Keratinocyte (primary cell): ENCODE measurements around the gene HIPK1. TPM values are rescaled to one million over a fixed set of nuclear protein-coding genes. Genes with fewer than 3 reads are reported as not detected.

Experiments used
- DNase-seq: peaks from one replicate; pipeline ENCODE4 v3.0.0-alpha.2; 2011; ENCODE audit warnings: low read depth, missing footprints, low spot score
- FAIRE-seq: peaks from 2 replicates; lab custom pipeline; 2011; peaks lifted over from hg19 to GRCh38; lab: Jason Lieb, UNC
- H2AFZ ChIP-seq: 2 replicates; pipeline ENCODE4 v1.6.0; 2012; ENCODE audit warnings: low read length, control low read depth, inconsistent platforms; ENCODE audit not compliant: control insufficient read depth
- H3K27ac ChIP-seq: 2 replicates; pipeline ENCODE4 v1.5.1; 2011; ENCODE audit warnings: low read length; ENCODE audit not compliant: control insufficient read depth, insufficient read depth
- H3K27me3 ChIP-seq: 3 replicates; pipeline ENCODE4 v1.6.0; 2011; ENCODE audit warnings: low read length; ENCODE audit not compliant: control insufficient read depth, insufficient read depth; ENCODE audit errors: extremely low read depth
- H3K36me3 ChIP-seq, 2 experiments: 2 replicates in 1 of 2; 3 replicates in 1 of 2; pipeline ENCODE4 v1.5.1; 2011; ENCODE audit warnings: low read length in 2 of 2, mild to moderate bottlenecking in 1 of 2; ENCODE audit not compliant: control insufficient read depth in 2 of 2, insufficient read depth in 2 of 2; ENCODE audit errors: extremely low read depth in 1 of 2
- H3K4me1 ChIP-seq: 3 replicates; pipeline ENCODE4 v1.5.1; 2011; ENCODE audit warnings: low read length; ENCODE audit not compliant: control insufficient read depth, insufficient read depth; ENCODE audit errors: extremely low read depth
- H3K4me2 ChIP-seq: 3 replicates; pipeline ENCODE4 v1.6.0; 2011; ENCODE audit warnings: low read depth, low read length; ENCODE audit not compliant: control insufficient read depth, insufficient read depth; ENCODE audit errors: extremely low read depth
- H3K4me3 ChIP-seq, 3 experiments: fragments of 200-600 bp in 1 of 3; sonication (generic) in 1 of 3; 2 replicates in 2 of 3; 3 replicates in 1 of 3; pipeline ENCODE4 v1.5.1; 2011 to 2016; ENCODE audit warnings: low read length in 3 of 3, mild to moderate bottlenecking in 3 of 3, control low read depth in 2 of 3, inconsistent platforms in 1 of 3, low read depth in 1 of 3, mixed read lengths in 1 of 3, mixed run types in 1 of 3, moderate library complexity in 1 of 3; ENCODE audit not compliant: control insufficient read depth in 2 of 3, insufficient read depth in 2 of 3; ENCODE audit errors: extremely low read depth in 1 of 3
- H3K79me2 ChIP-seq: 2 replicates; pipeline ENCODE4 v1.6.0; 2012; ENCODE audit warnings: low read length; ENCODE audit not compliant: control insufficient read depth, insufficient read depth
- H3K9ac ChIP-seq: 3 replicates; pipeline ENCODE4 v1.6.0; 2011; ENCODE audit warnings: low read length; ENCODE audit not compliant: control insufficient read depth, insufficient read depth; ENCODE audit errors: extremely low read depth
- H3K9me1 ChIP-seq: 3 replicates; pipeline ENCODE4 v1.6.0; 2011; ENCODE audit warnings: low read length; ENCODE audit not compliant: control insufficient read depth, insufficient read depth; ENCODE audit errors: extremely low read depth
- H3K9me3 ChIP-seq: 2 replicates; pipeline ENCODE4 v1.5.1; 2012; ENCODE audit warnings: low read depth, low read length; ENCODE audit not compliant: control insufficient read depth
- H4K20me1 ChIP-seq: 3 replicates; pipeline ENCODE4 v1.6.0; 2011; ENCODE audit warnings: low read length; ENCODE audit not compliant: control insufficient read depth, insufficient read depth; ENCODE audit errors: extremely low read depth
- CTCF ChIP-seq, 3 experiments: IDR thresholded peaks in 1 of 3; conservative IDR thresholded peaks in 1 of 3; optimal IDR thresholded peaks in 1 of 3; 2 replicates in 2 of 3; 3 replicates in 1 of 3; pipeline versions ENCODE3 to v1.5.1; 2011; ENCODE audit warnings: low read length in 3 of 3, mild to moderate bottlenecking in 3 of 3, moderate library complexity in 2 of 3, control low read depth in 1 of 3, inconsistent platforms in 1 of 3; ENCODE audit not compliant: insufficient read depth in 2 of 3; ENCODE audit errors: extremely low read depth in 1 of 3
- EZH2 ChIP-seq: IDR thresholded peaks from one replicate; pipeline ENCODE4 v1.6.1; 2012; ENCODE audit warnings: inconsistent platforms, mild to moderate bottlenecking, low read length, moderate library complexity
- dilution Hi-C: fragments of 300-500 bp; cut with MboI; formaldehyde crosslinking; loops from one replicate; pipeline ENCODE4 v1.7.0; 2020; ENCODE audit warnings: low sequenced_read_pairs; ENCODE audit not compliant: extremely low pct_ligation_motif_present
- polyA plus RNA-seq, 5 experiments: library from polyadenylated mRNA; depleted of rRNA in 3 of 5; stranded (reverse) in 3 of 5; stranded (forward) in 1 of 5; unstranded in 1 of 5; fragments of >200 nt; gene quantifications; 1 replicate in 1 of 5; 2 replicates in 3 of 5; 3 replicates in 1 of 5; pipeline versions ENCODE4 v1.2.1 to v1.2.3, GENCODE V29; 2011 to 2012; ENCODE audit warnings: missing spikeins in 2 of 5, low read depth in 1 of 5, low replicate concordance in 1 of 5

Gene HIPK1
- polyA plus RNA-seq, 1 donor (not counting 4 experiments of a cell fraction or from before 2014, with no cell fraction given): 19.9 TPM

GRCh38 chr1:113916974-113917373 lies 12.2 kb upstream of the HIPK1 start:
- Histone ChIP-seq H2AFZ (no peak overlapping the region), H3K9ac (no peak overlapping the region), H3K9me3 (no peaks in the 10 kb centered on the region), H3K27ac (no peak overlapping the region), H3K9me1 (no peaks in the 10 kb centered on the region), H3K4me1 (peaks cover 4% of the 10 kb centered on the region), H3K36me3 (peaks cover 0 to 5% of the 10 kb centered on the region in 2 experiments), H3K4me3 (no peak overlapping the region), H3K79me2 (no peaks in the 10 kb centered on the region), H3K27me3 (no peaks in the 10 kb centered on the region), H3K4me2 (no peak overlapping the region), H4K20me1 (no peaks in the 10 kb centered on the region)
- no peak for DNase-seq
- dilution Hi-C loops: no loop called here
- no peak for TF ChIP-seq CTCF (optimal IDR thresholded peaks at IDR 0.05 in 1 of 3, IDR thresholded peaks at IDR 0.05 in 1 of 3, conservative IDR thresholded peaks at IDR 0.05 in 1 of 3; ENCODE audit: extremely low read depth in 1 of 3, insufficient read depth in 2 of 3, low read length in 3 of 3)
- TF ChIP-seq EZH2: no peak
- FAIRE-seq: no peak

GRCh38 chr1:113917400-113918082 lies 11.6 kb upstream of the HIPK1 start:
- Histone ChIP-seq H3K79me2 (no peaks in the 10 kb centered on the region), H3K9me1 (no peaks in the 10 kb centered on the region), H3K4me2 (no peak overlapping the region), H3K27ac (no peak overlapping the region), H2AFZ (no peak overlapping the region), H3K4me3 (no peak overlapping the region), H3K9me3 (no peaks in the 10 kb centered on the region), H3K36me3 (peaks cover 0 to 4% of the 10 kb centered on the region in 2 experiments), H4K20me1 (no peaks in the 10 kb centered on the region), H3K9ac (no peak overlapping the region), H3K4me1 (peaks cover 4% of the 10 kb centered on the region), H3K27me3 (no peaks in the 10 kb centered on the region)
- FAIRE-seq (no peak), DNase-seq (peak; percentile 72)
- dilution Hi-C loops: no loop called here
- TF ChIP-seq EZH2 (no peak), CTCF (optimal IDR thresholded peaks at IDR 0.05 in 1 of 3, IDR thresholded peaks at IDR 0.05 in 1 of 3, conservative IDR thresholded peaks at IDR 0.05 in 1 of 3; ENCODE audit: extremely low read depth in 1 of 3, insufficient read depth in 2 of 3, low read length in 3 of 3) (no peak)
